NCI-H524 treated with DMSO at 0.1 percent for 48 hours (cell line): ENCODE data around the gene LTBP1.
"Not testable (repeated sequence)": the region's sequence is repeated elsewhere in the genome, so short reads cannot be mapped to it uniquely, and the experiment has no call there.

Source experiments
- DNase-seq: peaks from one replicate; lab custom pipeline; 2025; lab: John Stamatoyannopoulos, UW

Gene LTBP1

DNA sequence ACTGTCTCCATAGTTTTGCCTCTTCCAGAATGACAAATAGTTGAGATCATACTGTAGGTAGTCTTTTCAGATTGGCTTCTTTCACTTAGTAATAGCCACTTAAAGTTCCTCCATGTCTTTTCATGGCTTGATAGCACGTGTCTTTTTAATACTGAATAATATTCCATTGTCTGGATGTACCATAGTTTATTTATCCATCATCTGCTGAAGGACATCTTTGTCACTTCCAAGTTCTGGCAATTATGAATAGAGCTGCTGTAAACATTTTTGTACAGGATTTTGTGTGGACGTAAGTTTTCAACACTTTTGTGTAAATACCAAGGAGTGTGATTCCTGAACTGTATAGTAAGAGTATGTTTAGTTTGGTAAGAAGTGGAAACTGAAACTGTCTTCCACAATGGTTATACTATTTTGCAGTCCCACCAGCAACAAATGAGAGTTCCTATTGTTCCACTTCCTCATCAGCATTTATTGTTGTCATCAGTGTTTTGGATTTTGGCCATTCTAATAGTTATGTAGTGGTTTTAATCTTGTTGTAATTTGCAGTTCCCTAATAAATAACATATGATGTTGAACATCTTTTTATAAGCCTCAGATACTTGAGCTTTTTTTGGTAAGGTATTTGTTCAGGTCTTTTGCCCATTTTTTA, 18.9 kb downstream of the LTBP1 start:
- no peak for DNase-seq

DNA sequence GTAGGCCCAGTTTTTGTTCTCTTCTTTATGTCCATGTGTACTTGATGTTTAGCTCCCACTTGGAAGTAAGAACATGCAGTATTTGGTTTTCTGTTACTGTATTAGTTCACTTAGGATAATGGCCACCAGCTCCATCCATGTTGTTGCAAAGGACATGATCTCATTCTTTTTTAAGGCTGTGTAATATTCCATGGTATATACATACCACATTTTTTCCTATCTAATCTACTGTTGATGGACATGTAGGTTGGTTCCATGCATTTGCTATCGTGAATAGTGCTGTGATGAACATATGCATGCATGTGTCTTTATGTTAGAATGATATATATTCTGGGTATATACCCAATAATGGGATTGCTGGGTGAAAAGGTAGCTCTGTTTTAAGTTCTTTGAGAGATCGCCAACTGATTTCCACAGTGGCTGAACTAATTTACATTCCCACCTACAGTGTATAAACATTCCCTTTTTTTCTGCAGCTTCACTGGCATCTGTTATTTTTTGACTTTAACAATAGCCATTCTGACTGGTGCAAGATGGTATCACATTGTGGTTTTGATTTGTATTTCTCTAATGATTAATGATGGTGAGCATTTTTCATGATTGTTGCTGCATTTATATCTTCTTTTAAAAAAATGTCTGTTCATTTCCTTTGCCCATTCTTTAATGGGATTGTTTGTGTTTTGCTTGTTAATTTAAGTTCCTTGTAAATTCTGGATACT, 22.9 kb downstream of the LTBP1 start:
- DNase-seq, result no peak

DNA sequence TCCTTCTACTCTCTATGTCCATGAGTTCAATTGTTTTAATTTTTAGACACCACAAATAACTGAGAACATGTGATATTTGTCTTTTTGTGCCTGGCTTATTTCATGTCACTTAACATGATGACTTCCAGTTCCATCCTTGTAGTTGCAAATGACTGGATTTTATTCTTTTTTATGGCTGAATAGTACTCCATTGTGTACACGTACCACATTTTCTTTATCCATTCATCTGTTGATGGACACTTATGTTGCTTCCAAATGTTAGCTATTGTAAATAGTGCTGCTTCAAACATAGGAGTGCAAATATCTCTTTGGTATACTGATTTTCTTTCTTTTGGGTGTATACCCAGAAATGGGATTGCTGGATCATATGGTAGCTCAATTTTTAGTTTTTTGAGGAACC, 27.0 kb downstream of the LTBP1 start:
- DNase-seq, result not testable (repeated sequence)

DNA sequence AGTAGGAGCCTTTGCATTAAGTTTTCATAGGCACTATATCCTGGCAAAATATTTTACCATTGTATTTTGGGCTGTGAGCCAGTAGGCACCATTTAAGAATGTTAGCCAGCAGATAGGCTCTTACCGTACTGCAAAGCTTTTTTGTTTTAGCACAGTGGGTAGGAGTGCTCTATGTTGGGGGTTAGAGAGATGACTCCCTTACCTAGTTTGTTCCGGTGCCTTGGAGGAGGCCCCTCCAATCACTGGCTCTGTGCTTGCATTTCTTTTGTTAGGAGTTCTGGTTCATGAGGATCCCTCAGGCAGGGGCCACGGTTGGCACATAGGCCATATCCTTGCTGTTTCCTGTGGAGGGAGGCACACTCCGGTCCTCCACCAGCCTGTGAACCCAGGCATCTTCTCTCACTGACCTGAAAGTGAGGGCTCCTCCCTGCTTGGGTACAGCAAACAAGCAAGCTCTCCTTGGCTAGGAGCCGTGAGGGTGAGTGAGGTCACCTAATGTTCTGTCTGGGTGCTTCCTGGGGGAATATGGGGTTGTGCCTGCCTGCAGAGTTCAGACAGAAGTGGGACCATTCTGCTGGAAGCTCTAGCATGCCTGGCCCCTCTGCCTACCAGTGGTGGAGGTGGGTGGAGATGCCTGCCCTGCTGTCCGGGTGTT, 29.8 kb downstream of the LTBP1 start:
- no peak for DNase-seq

DNA sequence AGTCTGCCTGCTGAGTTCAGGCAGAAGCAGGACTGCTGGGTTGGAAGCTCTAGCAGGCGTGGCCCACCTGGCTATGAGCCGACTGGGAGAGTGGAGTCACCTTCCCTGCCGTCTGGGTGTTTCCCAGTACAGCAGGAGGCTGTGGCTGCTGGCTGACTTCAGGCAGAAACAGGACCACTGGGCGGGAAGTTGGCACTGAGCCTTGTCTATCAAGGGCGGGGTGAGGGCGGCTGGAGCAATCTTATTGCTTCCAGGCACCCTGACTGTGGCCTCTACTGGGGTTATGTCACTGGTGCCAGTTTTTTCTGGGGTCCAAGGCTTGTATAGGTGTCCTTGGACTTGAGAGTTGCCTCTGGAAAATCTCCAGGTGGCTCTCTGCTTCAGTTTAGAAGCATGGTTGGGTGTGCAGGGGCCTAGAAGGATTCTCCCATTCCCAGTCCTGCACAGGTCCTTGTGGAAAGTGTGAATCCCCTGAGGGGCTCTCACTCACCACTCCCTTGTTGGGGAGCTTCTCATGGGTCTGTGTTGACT, 30.5 kb downstream of the LTBP1 start:
- no peak for DNase-seq

DNA sequence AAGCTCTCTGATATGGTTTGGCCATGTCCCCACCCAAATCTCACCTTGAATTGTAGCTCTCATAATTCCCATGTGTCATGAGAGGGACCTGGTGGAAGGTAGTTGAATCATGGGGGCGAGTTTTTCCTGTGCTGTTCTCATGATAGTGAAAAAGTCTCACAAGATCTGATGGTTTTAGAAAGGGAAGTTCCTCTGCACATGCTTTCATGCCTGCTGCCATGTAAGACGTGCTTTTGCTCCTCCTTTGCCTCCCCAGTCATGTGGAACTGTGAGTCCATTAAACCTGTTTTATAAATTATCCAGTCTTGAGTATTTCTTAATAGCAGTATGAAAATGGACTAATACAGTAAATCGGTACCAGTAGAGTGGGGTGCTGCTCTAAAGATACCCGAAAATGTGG, 34.9 kb downstream of the LTBP1 start:
- no peak for DNase-seq

DNA sequence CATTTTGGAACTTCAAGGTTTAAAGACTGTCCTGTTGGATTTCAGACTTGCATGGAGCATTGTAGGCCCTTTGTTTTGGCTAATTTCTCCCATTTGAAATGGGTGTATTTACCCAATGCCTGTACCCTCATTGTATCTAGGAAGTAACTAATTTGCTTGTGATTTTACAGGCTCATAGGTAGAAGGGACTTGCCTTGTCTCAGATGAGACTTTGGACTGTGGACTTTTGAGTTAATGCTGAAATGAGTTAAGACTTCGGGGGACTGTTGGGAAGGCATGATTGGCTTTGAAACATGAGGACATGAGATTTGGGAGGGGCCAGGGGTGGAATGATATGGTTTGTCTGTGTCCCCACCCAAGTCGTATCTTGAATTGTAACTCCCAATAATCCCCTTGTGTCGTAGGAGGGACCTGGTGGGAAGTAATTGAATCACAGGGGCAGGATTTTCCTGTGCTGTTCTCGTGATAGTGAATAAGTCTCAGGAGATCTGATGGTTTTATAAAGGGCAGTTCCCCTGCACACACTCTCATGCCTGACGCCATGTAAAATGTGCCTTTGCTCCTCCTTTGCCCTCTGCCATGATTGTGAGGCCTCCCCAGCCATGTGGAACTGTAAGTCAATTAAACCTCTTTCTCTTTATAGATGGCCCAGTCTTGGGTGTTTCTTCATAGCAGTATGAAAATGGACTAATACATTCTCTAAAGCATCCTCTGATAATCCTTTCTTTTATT, 36.6 kb downstream of the LTBP1 start:
- not testable (repeated sequence) for DNase-seq

DNA sequence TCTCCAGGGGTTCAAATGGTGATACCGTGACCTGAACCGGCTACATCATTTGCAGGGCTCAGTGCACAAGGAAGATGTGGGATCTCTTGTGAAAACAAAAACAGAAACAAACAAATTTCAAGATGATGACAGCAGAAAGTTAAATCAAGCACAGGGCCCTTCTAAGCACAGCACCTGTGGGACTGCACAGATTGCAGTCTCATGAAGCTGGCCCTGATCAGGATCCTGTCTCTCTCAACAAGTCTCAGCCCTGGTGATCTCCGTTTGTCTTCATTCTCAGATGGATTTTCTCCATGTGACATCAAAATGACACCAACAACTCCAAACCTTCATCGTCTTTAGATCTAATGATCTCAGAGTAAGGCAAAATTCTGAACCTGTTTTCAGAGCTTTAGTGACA, 39.7 kb downstream of the LTBP1 start:
- DNase-seq, result no peak

DNA sequence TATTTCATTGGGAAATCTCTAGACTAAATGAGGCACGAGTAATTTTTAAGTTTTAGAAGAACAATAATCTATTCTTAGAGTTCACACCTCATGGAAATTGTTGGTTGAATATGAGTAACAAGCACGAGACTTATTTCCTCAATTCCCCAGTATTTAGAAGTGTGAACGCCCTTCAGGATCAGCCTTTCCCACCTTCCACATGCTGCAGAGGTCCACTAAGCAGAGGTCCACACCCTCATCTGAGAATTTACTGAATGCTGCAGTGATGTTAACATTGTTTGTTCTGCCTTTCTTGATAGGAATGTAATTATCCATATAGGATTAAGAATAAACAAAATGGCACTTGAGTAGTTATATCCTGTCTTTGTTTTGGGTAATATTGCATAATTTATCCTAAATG, 41.8 kb downstream of the LTBP1 start:
- no peak for DNase-seq

DNA sequence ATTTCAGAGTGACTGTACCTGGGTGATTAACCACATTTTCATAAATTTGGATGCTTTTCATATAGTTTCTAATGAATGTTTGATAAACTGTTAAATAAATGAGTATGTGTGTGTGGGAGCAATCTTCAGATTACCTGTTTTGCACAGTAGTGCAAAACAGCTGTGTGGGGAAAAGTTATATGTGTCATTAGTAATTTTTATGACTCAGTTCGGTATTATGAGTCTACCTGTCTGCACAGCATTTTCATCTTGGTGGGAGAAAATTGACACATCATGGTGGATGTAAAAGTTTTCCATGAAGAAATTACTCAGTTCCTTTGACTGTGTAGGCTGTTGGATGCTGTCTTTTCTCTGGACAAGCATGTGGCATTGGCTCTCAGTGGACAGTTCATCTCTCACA, 43.8 kb downstream of the LTBP1 start:
- no peak for DNase-seq

DNA sequence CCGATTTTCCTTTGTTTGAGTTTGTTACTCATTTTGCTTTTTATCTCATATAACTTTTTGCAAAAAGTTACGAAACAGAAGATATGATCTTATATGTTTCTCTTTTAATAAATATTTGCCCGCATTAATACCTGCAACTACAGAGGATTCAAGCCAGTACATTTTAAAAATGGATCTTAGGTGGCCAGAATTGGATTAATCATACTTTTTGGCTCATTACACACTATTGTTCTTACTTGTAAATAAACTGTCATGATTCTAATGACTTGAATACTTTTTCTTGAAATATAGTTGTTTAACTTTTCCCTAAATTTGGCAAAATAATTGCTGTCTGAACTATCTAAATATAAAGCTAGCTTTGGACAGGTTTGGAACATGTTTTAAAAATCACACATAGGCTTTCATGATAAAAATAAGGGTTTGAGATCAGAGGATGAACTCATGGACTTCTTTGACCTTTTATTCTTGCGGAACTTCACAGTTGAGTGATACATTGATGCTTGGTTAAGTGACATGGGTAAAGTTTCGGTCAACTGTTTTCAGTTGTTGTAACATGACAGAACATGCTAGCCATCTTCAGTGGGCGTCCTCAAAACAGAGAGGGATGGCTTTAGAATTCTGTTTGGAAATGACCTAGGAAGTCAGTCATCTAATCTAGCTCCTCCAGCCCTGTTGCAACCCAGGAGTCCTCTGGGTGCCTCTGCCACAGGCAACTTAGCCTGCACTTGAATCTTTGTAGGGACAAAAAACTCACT, 44.5 kb downstream of the LTBP1 start:
- no peak for DNase-seq

DNA sequence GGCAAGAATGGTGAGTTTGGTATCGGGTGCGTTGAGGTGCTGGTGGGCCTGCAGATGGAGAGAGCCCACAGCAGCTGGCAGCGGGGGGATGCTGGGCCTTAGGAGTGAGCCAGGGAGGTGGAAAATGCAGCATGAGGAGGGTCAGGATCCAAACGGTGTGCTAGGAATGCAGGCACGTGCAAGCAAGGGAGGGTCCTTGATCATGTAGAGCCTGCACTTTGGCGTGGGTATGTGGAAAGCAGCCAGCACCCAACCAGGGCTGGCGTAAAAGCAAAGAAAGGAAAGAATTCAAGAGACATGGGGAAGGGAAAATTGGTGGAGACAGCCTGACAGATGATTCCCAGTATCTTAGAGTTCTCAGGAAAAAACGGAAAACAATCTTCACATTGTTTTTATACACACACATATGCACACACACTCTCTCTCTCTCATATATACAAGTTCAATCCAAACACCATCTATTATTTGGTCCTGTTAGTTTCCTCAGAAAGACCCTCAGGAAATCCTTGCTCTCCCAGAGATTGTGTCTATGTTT, 46.3 kb downstream of the LTBP1 start:
- DNase-seq, result no peak

DNA sequence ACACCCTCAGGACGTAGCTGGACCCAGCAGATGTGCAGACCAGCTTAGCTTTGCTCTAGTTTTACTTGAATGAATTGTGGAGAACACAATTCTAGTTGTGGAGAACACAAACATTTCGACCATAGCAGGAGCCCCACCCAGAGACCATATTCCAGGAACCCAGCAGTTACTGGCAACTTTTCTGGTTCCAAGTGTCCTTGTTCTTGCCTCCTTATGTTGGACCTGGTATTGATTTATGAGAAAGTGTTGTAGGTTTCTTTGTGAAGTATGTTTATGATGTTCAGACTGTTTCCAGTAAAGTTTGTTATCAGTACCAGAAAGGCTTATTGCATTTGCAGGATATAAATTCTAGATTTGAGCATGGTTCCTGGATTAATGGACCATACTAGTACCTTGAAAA, 51.0 kb downstream of the LTBP1 start:
- no peak for DNase-seq

DNA sequence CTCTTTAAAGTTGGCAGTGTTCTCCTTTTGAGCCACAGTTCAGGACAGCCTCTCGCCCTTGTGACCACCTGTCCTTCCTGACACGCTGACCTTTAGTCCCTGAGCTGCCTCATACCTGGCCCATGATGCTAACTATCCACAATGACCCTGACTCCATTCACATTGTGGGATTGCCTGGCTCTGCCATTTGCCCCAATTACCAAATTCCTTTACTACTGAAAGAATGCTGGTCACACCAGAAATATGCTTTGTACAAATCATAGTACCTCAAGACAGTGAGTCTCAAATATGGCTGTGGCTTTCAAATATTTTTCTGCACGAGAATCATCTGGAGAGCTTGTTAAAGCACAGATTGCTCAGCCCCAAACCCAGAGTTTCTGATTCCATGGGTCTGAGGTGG, 54.2 kb downstream of the LTBP1 start:
- no peak for DNase-seq

DNA sequence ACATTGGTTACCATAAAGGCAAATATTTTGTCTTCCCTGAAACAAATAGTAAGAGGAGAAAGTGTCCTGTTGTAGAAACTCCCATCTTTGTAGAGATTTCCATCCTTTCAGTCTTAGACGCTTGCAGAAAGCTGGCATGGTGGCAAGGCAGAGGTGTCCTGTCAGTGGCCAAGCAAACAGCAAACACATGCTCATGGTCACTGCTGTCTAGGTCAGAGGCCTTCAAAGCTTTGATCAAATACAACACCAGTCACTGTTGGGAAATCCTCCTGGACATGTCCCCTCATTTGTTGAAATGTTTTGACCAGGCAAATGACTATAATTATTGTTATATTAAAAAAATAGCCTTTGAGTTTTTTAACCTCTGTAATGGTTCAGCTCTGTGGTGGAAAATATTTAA, 55.1 kb downstream of the LTBP1 start:
- DNase-seq, result no peak

DNA sequence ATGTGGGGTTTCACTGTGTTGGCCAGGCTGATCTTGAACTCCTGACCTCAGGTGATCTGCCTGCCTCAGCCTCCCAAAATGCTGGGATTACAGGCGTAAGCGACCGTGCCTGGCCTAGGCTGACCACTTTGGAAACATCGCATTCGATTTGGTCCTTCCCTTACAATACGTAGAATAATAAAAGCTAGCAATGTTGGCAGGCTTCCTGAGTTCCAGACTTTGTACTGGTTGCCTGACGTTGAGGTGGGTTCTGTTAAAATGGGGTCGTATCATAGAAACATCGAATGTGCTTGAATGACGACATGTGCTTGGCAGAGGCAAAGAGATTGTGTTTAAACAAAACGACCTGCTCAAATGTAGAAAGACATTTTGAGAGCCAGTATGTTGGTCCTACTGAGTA, 56.1 kb downstream of the LTBP1 start:
- no peak for DNase-seq

DNA sequence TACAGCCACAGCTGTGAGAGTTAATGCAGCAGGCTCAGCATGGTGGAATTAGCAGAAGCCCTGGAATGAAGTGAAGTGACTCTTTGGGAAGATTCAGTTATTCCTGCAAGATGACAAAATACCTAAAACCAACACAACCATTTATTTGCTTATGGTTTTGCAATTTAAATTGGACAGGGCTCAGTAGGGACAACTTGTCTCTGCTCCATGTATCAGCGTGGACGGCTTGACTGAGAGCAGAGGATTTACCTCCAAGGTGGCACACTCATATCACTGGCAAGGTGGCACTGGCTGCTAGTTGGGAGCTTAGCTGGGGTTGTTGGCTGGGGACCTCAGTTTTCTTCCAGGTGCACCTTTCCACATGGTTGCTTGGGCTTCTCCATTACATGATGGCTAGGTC, 58.3 kb downstream of the LTBP1 start:
- no peak for DNase-seq

DNA sequence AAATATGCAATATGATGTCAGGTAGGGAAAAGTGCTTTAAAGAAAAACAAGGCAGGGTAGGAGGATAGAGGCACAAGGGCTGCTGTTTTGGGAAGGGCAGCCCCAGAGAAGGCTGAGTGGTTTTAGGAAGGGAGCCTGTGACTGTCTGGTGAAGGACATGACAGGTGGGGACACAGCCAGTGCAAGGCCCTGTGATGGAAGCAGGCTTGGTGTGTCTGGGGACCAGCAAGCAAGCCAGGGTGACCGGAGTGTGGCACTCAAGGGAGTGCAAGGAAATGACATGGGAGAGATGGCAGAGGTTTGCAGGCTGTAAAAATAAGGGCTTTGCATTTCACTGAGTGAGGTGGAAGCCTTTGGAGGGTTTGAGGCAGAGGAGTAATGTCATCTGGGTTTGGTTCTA, 62.0 kb downstream of the LTBP1 start:
- no peak for DNase-seq

DNA sequence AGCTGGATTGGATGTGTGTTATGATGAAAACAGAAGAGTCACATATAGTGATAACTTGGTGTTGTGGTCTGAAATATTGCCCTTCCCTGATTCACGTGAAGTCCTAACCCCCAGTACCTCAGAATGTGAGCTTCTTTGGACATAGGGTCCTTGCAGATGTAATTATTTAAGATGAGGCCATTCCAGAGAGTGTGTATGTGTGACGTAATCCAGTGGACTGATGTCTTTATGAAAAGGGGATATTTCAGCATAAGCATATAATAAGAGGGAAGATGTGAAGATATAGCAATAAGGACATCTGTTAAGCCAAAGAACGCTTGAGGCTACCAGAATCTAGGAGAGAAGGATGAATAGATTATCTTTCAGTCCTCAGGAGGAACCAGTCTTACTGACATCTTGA, 62.5 kb downstream of the LTBP1 start:
- DNase-seq, result no peak

DNA sequence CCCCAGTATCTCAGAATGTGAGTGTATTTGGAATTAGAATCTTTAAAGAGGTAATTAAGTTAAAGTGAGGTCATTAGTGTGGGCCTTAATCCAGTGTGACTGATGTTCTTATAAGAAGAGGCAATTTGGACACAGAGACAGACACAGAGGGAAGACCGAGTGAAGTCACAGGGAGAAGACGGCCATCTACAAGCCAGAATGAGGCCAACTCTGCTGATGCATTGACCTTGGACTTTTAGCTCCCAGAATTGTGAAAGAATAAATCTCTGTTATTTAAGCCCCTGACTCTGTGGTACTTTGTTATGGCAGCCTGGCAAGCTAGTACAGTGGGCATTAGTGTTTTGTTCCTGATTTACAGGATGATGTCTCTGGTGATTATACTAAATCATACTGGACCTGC, 64.6 kb downstream of the LTBP1 start:
- DNase-seq, result peak; percentile 9

DNA sequence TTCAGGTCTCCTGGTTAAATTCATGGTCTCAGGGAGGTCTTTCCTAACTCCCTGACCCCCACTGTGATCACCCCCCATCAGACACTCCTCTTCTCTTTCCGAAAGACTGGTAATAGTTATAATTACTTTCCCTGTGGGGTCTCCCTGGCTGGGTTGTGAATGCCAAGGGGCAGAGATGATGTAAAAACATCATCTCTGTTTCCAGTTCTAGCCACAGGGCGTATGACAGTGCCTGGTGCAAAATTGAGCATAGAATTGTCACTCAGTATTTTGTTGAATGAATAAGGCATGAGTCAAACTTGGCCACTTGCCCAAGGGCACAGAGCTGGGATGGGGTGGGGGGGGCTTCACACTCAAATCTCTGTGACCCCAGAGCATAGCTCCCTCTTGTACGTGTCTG, 65.2 kb downstream of the LTBP1 start:
- DNase-seq, result no peak

DNA sequence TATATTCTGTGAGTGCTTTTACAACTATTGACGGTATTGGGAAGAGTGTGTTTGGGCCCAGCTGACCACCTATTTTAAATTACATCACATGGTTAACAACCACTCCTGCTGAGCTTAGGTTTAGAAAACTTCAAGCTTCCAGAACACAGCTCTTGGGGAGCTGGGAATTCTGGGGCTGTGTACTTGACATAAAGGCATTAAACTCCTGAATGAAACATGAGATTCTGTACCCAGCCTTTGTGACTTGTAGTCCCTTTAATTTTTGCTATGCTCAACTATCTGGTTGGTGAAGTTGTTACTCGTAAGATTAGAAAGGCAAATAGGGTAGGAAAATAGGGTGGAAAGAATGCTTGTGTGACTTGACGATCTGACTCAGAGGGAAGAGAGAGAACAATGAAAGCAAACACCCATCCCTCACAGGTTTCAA, 66.9 kb downstream of the LTBP1 start:
- no peak for DNase-seq
